Activated B cell treated with CpG ODN at 0.5 μM for 24 hours (primary cell): ENCODE results near the gene TTLL12. TPM values are rescaled to one million over a fixed set of nuclear protein-coding genes. Genes with fewer than 3 reads are reported as not detected.

ENCODE experiments used
- ATAC-seq: fragments of 200-7000 bp; cut with Tn5 transposase; one replicate; pipeline ENCODE4 v1.10.0; 2021; ENCODE audit warnings: low read depth, mild to moderate bottlenecking, moderate library complexity
- CTCF ChIA-PET: fragments of 350-600 bp; sonication (Branson Sonifier 250); formaldehyde crosslinking; loops from one replicate; lab custom pipeline; 2021; ENCODE audit warnings: antibody characterized with exemption; lab: Charles Lee
- POLR2A ChIA-PET: fragments of 350-600 bp; sonication (Branson Sonifier 250); formaldehyde crosslinking; loops from one replicate; lab custom pipeline; 2021; ENCODE audit warnings: antibody characterized with exemption; lab: Charles Lee
- DNase-seq: peaks from one replicate; pipeline ENCODE4 v3.0.0; 2022
- H3K27ac Mint-ChIP-seq: one replicate; pipeline ENCODE4 v1.8.0; 2020; ENCODE audit warnings: mixed read lengths
- H3K27me3 Mint-ChIP-seq: one replicate; pipeline ENCODE4 v1.8.0; 2021; ENCODE audit warnings: mixed read lengths
- H3K36me3 Mint-ChIP-seq: one replicate; pipeline ENCODE4 v1.8.0; 2021; ENCODE audit warnings: low read depth, mixed read lengths
- H3K4me1 Mint-ChIP-seq: one replicate; pipeline ENCODE4 v1.8.0; 2021; ENCODE audit warnings: mixed read lengths
- H3K4me3 Mint-ChIP-seq: one replicate; pipeline ENCODE4 v1.8.0; 2020; ENCODE audit warnings: mild to moderate bottlenecking, mixed read lengths
- H3K9me3 Mint-ChIP-seq: one replicate; pipeline ENCODE4 v1.8.0; 2020; ENCODE audit warnings: mixed read lengths
- intact Hi-C: fragments of 100-400 bp; cut with micrococcal nuclease; formaldehyde crosslinking; loops from one replicate; pipeline ENCODE4 v1.15.1; 2024
- total RNA-seq: library from RNA; stranded (reverse); gene quantifications from 2 replicates; pipeline ENCODE4 v1.2.3, GENCODE V29; 2022
- TF ChIP-seq, protein P1 (sequence below): fragments of 200-600 bp; IDR thresholded peaks from one replicate; pipeline ENCODE4 v1.8.0; 2022; ENCODE audit warnings: antibody characterized with exemption, mild to moderate bottlenecking

Gene TTLL12
- total RNA-seq, 1 donor from 2014 or later = 31.5 TPM

DNA sequence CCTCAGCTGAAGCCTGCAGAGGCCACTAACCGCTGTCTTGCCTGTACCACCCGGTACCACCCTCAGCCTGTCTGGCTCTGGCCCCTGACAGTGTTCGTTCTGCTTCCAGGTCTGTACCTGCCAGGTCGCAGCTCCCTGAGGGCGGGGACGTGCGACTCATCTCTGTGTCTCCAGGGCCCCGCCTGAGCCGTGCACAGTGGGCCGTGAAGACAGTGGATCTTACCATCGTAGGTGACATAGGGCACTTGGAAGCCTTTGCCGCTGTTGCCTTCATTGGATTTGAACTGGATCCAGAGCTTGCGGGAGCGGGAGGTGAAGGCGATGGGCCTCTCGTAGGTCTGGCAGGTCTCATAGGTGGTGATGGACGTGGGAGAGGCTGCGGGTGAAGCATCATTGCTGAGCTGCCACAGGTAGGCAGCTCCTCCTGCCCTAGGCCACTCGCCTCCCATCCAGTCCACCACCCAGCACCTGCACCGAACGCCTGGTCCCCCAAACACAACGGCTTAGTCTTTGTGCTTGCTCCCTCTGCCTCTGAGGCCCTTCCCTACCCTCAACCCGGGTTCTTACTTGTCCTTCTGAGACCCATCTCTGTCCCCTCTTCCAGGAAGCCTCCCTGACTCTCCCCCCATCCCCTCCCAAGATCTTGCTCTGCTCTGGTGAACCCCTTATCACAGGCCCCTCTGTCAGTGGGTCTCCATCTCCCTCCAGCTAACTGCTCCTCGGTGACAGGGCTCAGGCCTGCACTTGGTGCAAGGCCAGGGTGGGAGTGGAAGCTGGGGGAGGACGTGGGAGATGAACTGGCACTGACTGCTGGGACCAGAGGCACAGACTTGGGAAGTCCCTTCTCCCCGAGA is 21.1 kb upstream of the TTLL12 start:
- DNase-seq = no peak
- intact Hi-C loops = no loop called here
- Mint-ChIP-seq H3K36me3 (no peaks in the 10 kb centered on the region), H3K27me3 (peaks cover 7% of the 10 kb centered on the region), H3K27ac (no peak overlapping the region), H3K4me1 (peaks cover 4% of the 10 kb centered on the region), H3K4me3 (no peak overlapping the region), H3K9me3 (no peaks in the 10 kb centered on the region)
- POLR2A ChIA-PET = no interaction called here
- no peak for ATAC-seq
- CTCF ChIA-PET = no interaction called here
- TF ChIP-seq, protein P1, sequence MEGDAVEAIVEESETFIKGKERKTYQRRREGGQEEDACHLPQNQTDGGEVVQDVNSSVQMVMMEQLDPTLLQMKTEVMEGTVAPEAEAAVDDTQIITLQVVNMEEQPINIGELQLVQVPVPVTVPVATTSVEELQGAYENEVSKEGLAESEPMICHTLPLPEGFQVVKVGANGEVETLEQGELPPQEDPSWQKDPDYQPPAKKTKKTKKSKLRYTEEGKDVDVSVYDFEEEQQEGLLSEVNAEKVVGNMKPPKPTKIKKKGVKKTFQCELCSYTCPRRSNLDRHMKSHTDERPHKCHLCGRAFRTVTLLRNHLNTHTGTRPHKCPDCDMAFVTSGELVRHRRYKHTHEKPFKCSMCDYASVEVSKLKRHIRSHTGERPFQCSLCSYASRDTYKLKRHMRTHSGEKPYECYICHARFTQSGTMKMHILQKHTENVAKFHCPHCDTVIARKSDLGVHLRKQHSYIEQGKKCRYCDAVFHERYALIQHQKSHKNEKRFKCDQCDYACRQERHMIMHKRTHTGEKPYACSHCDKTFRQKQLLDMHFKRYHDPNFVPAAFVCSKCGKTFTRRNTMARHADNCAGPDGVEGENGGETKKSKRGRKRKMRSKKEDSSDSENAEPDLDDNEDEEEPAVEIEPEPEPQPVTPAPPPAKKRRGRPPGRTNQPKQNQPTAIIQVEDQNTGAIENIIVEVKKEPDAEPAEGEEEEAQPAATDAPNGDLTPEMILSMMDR = no peak

DNA sequence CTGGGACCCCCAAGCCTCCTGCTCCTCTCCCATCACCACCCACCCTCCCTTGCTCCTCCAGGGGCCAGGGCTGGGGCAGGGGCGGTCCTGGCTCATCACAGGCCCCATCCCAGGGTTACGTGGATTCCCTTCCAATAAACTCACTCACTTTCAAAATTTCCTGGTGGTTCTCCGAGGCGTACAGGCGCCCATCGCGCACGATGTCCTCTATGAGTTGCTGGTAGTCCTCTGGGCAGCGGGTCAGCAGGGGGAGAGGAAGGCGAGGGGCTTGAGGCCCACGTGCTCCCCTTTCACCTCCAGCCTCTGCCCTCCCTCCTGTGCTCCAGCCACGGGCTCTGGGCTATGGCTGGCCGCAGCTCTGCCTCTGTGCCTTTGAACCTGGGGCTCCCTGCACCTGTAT is 20.5 kb upstream of the TTLL12 start:
- no peaks in the 10 kb centered on the region for H3K9me3 Mint-ChIP-seq
- H3K27me3 Mint-ChIP-seq = peaks cover 7% of the 10 kb centered on the region
- TF ChIP-seq, protein P1 = no peak
- peaks cover 4% of the 10 kb centered on the region for H3K4me1 Mint-ChIP-seq
- ChIA-PET POLR2A (no interaction called here), CTCF (no interaction called here)
- no peak overlapping the region for H3K4me3 Mint-ChIP-seq
- no peak overlapping the region for H3K27ac Mint-ChIP-seq
- DNase-seq = no peak
- intact Hi-C loops = no loop called here
- ATAC-seq = no peak
- H3K36me3 Mint-ChIP-seq = no peaks in the 10 kb centered on the region

DNA sequence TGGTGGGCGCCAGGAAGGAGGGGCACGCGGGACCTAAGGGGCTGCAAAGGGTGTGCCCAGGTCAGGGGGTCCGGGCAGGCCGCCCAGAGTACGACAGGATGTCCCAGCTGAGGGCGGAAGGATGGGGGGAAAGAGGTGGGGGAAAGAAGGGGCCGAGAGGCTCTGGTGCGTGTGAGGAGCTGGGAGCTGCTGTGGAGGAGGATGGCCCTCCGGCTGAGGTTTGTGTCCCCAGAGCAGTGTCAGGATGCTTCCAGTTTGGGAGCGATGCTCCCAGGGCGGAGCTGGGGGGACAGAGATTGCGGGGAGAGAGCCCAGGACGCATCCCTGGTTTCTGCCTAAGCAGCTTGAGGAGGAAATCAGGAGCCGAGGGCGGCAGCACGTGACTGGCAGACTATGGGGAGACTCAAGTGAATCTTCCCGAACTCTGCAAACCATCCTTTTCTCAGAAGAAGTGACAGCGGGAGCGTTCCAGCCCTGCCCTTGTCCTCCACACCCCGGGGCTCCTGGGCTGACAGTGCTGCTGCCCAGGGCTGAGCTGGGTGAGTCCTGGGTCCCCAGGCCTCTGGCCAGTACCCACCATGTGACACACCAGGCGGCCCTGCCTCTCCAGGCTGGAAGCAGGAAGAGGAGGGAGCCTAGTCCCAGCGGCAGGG is 19.7 kb upstream of the TTLL12 start:
- ATAC-seq (no peak), DNase-seq (no peak)
- intact Hi-C loops = no loop called here
- H3K27ac Mint-ChIP-seq = no peak overlapping the region
- POLR2A ChIA-PET = no interaction called here
- CTCF ChIA-PET = no interaction called here
- peaks cover 4% of the 10 kb centered on the region for H3K4me1 Mint-ChIP-seq
- no peaks in the 10 kb centered on the region for H3K9me3 Mint-ChIP-seq
- peaks cover 5% of the 10 kb centered on the region for H3K27me3 Mint-ChIP-seq
- H3K4me3 Mint-ChIP-seq = no peak overlapping the region
- TF ChIP-seq, protein P1 = no peak
- no peaks in the 10 kb centered on the region for H3K36me3 Mint-ChIP-seq

DNA sequence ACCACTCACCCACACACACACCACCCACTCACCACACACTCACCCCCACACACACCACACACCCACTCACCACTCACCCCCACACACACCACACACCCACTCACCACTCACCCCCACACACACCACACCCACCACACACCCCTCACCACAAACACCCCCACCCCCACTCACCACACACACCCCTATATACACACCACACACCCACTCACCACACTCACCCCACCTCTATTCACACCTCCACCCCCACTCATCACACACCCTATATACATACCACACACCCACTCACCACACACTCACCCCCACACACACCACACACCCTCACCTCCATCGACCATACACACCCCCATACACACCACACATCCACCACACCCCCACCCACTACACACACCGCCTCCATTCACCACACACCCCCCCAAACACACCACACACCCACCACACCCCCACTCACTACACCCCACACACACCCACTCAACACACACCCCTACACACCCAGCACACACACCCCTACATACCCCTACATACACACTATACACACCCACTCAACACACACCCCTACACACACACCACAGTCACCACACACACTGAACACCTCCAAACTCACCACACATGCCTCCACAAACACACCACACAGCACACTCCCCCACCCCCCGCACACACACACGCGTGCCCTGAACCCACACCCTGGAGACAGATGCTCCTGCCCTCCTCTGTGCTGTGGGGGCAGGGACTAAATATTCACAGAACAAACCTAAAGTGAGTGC is 19.0 kb upstream of the TTLL12 start:
- no peak for DNase-seq
- Mint-ChIP-seq H3K9me3 (no peaks in the 10 kb centered on the region), H3K27ac (no peak overlapping the region), H3K4me3 (no peak overlapping the region), H3K36me3 (no peaks in the 10 kb centered on the region), H3K27me3 (peaks cover 3% of the 10 kb centered on the region), H3K4me1 (peaks cover 4% of the 10 kb centered on the region)
- TF ChIP-seq, protein P1 = no peak
- intact Hi-C loops = no loop called here
- CTCF ChIA-PET = no interaction called here
- POLR2A ChIA-PET = no interaction called here
- no peak for ATAC-seq

DNA sequence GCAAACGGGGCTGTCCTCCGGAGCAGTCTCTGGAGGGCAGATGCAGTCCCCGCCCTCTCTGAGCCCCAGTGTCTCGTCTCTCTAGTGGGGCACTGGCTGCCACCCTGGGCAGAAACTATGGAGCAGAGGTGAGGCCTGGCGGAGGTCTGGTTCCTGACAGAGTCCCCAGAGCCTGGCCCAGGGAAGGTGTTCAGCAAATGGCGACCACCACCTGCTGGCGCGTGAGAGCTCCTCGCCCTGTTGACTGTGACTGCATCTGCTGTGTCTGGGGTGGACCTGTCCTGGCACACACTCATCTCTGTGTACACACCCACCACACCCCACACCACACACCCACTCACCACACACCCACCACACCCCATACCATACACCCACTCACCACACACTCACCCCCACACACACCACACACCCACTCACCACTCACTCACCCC is 18.3 kb upstream of the TTLL12 start:
- no peak for ATAC-seq
- H3K36me3 Mint-ChIP-seq = no peaks in the 10 kb centered on the region
- CTCF ChIA-PET = no interaction called here

More for the DNA sequence above, 18.3 kb upstream of the TTLL12 start:
- no peak overlapping the region for H3K27ac Mint-ChIP-seq
- no peak for DNase-seq
- peaks cover 3% of the 10 kb centered on the region for H3K27me3 Mint-ChIP-seq
- POLR2A ChIA-PET = no interaction called here
- no peaks in the 10 kb centered on the region for H3K9me3 Mint-ChIP-seq
- intact Hi-C loops = no loop called here
- TF ChIP-seq, protein P1 = no peak
- no peak overlapping the region for H3K4me3 Mint-ChIP-seq
- H3K4me1 Mint-ChIP-seq = peaks cover 4% of the 10 kb centered on the region
